HG03175 (cell line): ENCODE data around the gene CWF19L1.
"Not testable (repeated sequence)": the region's sequence is repeated elsewhere in the genome, so short reads cannot be mapped to it uniquely, and the experiment has no call there.

Experiments
- ATAC-seq: cut with Tn5 transposase; IDR thresholded peaks from one replicate; pipeline ENCODE4 v1.9.1; 2021; ENCODE audit warnings: mild to moderate bottlenecking, moderate library complexity; ENCODE audit not compliant: unreplicated experiment

Gene CWF19L1

GRCh38 chr10:100267239-100268104, at the start of gene CWF19L1:
Gene CWF19L1 (minus strand): TSS chr10:100267638. CDS start chr10:100267593, 45 bp downstream.
- ATAC-seq = peak; percentile 80

- ATAC-seq = no peak
Observed at GRCh38 chr10:100315615-100316014, 48.2 kb upstream of the CWF19L1 start.

GRCh38 chr10:100311298-100311697, 43.9 kb upstream of the CWF19L1 start:
- no peak for ATAC-seq

GRCh38 chr10:100307684-100308083, 40.2 kb upstream of the CWF19L1 start:
- no peak for ATAC-seq

- ATAC-seq = no peak
Observed at GRCh38 chr10:100306861-100307260, 39.4 kb upstream of the CWF19L1 start.

- ATAC-seq = no peak
Observed at GRCh38 chr10:100304414-100304813, 37.0 kb upstream of the CWF19L1 start.

- no peak for ATAC-seq
Observed at GRCh38 chr10:100303724-100304319, 36.4 kb upstream of the CWF19L1 start.

GRCh38 chr10:100301123-100301522, 33.7 kb upstream of the CWF19L1 start:
- ATAC-seq = not testable (repeated sequence)

GRCh38 chr10:100297242-100297641, 29.8 kb upstream of the CWF19L1 start:
- ATAC-seq = no peak

- ATAC-seq = no peak
Observed at GRCh38 chr10:100293066-100293465, 25.6 kb upstream of the CWF19L1 start.

GRCh38 chr10:100292300-100292699, 24.9 kb upstream of the CWF19L1 start:
- not testable (repeated sequence) for ATAC-seq

GRCh38 chr10:100291356-100291755, 23.9 kb upstream of the CWF19L1 start:
- no peak for ATAC-seq

- ATAC-seq = no peak
Observed at GRCh38 chr10:100289641-100290040, 22.2 kb upstream of the CWF19L1 start.

- no peak for ATAC-seq
Observed at GRCh38 chr10:100288196-100288595, 20.8 kb upstream of the CWF19L1 start.

GRCh38 chr10:100287756-100288155, 20.3 kb upstream of the CWF19L1 start:
- no peak for ATAC-seq

- peak; percentile 90 for ATAC-seq
Observed at GRCh38 chr10:100286051-100287033, 18.9 kb upstream of the CWF19L1 start, which contains the start of gene BLOC1S2. Gene BLOC1S2 (minus strand): TSS chr10:100286680. CDS start chr10:100286659, 21 bp downstream.

- not testable (repeated sequence) for ATAC-seq
Observed at GRCh38 chr10:100285326-100285725, 17.9 kb upstream of the CWF19L1 start.

- no peak for ATAC-seq
Observed at GRCh38 chr10:100282907-100283306, 15.5 kb upstream of the CWF19L1 start.

- not testable (repeated sequence) for ATAC-seq
Observed at GRCh38 chr10:100276971-100277370, 9.5 kb upstream of the CWF19L1 start.

GRCh38 chr10:100265821-100266485, 1.5 kb downstream of the CWF19L1 start:
- ATAC-seq = no peak
